GM12878 (cell line): ENCODE results near the gene CCNY. TPM values are rescaled to one million over a fixed set of nuclear protein-coding genes. Genes with fewer than 3 reads are reported as not detected.

Experiments
- ATAC-seq: fragments of 200-7000 bp; cut with Tn5 transposase; 3 replicates; pipeline ENCODE4 v1.9.1; 2020; ENCODE audit warnings: mild to moderate bottlenecking, moderate library complexity
- BruUV-seq: library from RNA; stranded (reverse); fragments of 400-500 nt; replicated peaks from 2 replicates; lab custom pipeline; 2021; lab: Mats Ljungman, UMichigan
- CTCF ChIA-PET: fragments of 300-600 bp; sonication (Branson Sonifier 250); formaldehyde crosslinking; extraction: SDS; loops from one replicate; lab custom pipeline; 2021; ENCODE audit warnings: inconsistent platforms; lab: Yijun Ruan, JAX
- POLR2A ChIA-PET: fragments of 350-600 bp; formaldehyde crosslinking; extraction: SDS; loops from one replicate; lab custom pipeline; 2021; ENCODE audit warnings: inconsistent platforms; lab: Charles Lee
- RAD21 ChIA-PET: fragments of 300-600 bp; sonication (Branson Sonifier 250); formaldehyde crosslinking; loops from one replicate; lab custom pipeline; 2023; ENCODE audit warnings: antibody characterized with exemption; ENCODE audit not compliant: unreplicated experiment; lab: Charles Lee
- SMC1A ChIA-PET: fragments of 300-600 bp; sonication (Branson Sonifier 250); formaldehyde crosslinking; loops from one replicate; lab custom pipeline; 2023; ENCODE audit not compliant: unreplicated experiment, uncharacterized antibody; lab: Charles Lee
- DNase-seq: peaks from one replicate; pipeline ENCODE4 v3.0.0-alpha.2; 2011; ENCODE audit warnings: low read depth, low spot score
- FAIRE-seq: peaks from 3 replicates; lab custom pipeline; 2011; peaks lifted over from hg19 to GRCh38; lab: Jason Lieb, UNC
- H2AFZ ChIP-seq: 2 replicates; pipeline ENCODE4 v1.6.0; 2011; ENCODE audit warnings: low read depth, low read length, control low read depth; ENCODE audit not compliant: control insufficient read depth
- H3K27ac ChIP-seq: 2 replicates; pipeline ENCODE4 v1.5.1; 2011; ENCODE audit warnings: control low read depth; ENCODE audit not compliant: control insufficient read depth, insufficient read depth
- H3K27me3 ChIP-seq, 2 experiments: replicated peaks in 1 of 2; 2 replicates each; pipeline versions ENCODE4 v1.6.0 to v1.6.1; 2011; ENCODE audit warnings: low read length in 1 of 2; ENCODE audit not compliant: control insufficient read depth in 2 of 2, insufficient read depth in 2 of 2
- H3K36me3 ChIP-seq, 2 experiments: 2 replicates each; pipeline ENCODE4 v1.5.1; 2011; ENCODE audit warnings: low read length in 1 of 2; ENCODE audit not compliant: control insufficient read depth in 2 of 2, insufficient read depth in 2 of 2
- H3K4me1 ChIP-seq: 2 replicates; pipeline ENCODE4 v1.6.1; 2011; ENCODE audit warnings: mild to moderate bottlenecking, low read length, moderate library complexity, mixed read lengths; ENCODE audit not compliant: control insufficient read depth, insufficient read depth
- H3K4me2 ChIP-seq: 2 replicates; pipeline ENCODE4 v1.6.0; 2011; ENCODE audit warnings: control low read depth; ENCODE audit not compliant: control insufficient read depth, insufficient read depth
- H3K4me3 ChIP-seq: fragments of 200-600 bp; sonication (generic); 2 replicates; pipeline ENCODE4 v1.5.1; 2016
- H3K79me2 ChIP-seq: 2 replicates; pipeline ENCODE4 v1.6.0; 2011; ENCODE audit warnings: low read length; ENCODE audit not compliant: control insufficient read depth, insufficient read depth
- H3K9ac ChIP-seq: 2 replicates; pipeline ENCODE4 v1.8.0; 2011; ENCODE audit warnings: low read length, control low read depth, mixed read lengths; ENCODE audit not compliant: control insufficient read depth, insufficient read depth
- H3K9me3 ChIP-seq: replicated peaks from 3 replicates; pipeline ENCODE4 v1.5.1; 2011; ENCODE audit warnings: mild to moderate bottlenecking, low read length; ENCODE audit not compliant: control insufficient read depth, insufficient read depth
- H4K20me1 ChIP-seq: 2 replicates; pipeline ENCODE4 v1.6.0; 2011; ENCODE audit not compliant: control insufficient read depth, insufficient read depth
- BRCA1 ChIP-seq: IDR thresholded peaks from 2 replicates; pipeline ENCODE4 v1.6.1; 2011; ENCODE audit warnings: low read depth, low read length, improper control_type of control experiment
- CBX3 ChIP-seq: fragments of 200-600 bp; sonication (generic); IDR thresholded peaks from 2 replicates; pipeline ENCODE4 v1.6.1; 2016; ENCODE audit warnings: low read depth, borderline replicate concordance
- EED ChIP-seq: sonication (generic); IDR thresholded peaks from 2 replicates; pipeline ENCODE4 v1.6.1; 2016; ENCODE audit warnings: antibody characterized with exemption, low read depth
- IKZF1 ChIP-seq: fragments of 450-650 bp; conservative IDR thresholded peaks from 2 replicates; pipeline ENCODE4 v1.6.1; 2017; ENCODE audit warnings: antibody characterized with exemption, mild to moderate bottlenecking
- IKZF2 ChIP-seq, 2 experiments: fragments of 450-650 bp; IDR thresholded peaks; 2 replicates each; pipeline ENCODE4 v1.6.1; 2017; ENCODE audit warnings: mild to moderate bottlenecking in 2 of 2, moderate library complexity in 2 of 2
- RELA ChIP-seq: fragments of 450-650 bp; IDR thresholded peaks from 2 replicates; pipeline ENCODE4 v1.8.0; 2014; ENCODE audit warnings: borderline replicate concordance; ENCODE audit not compliant: partially characterized antibody
- SMC3 ChIP-seq: IDR thresholded peaks from 2 replicates; pipeline ENCODE4 v1.6.1; 2011; ENCODE audit warnings: low read length, improper control_type of control experiment, borderline replicate concordance
- SPI1 ChIP-seq: IDR thresholded peaks from 2 replicates; pipeline ENCODE4 v1.6.1; 2011; ENCODE audit warnings: low read depth, mild to moderate bottlenecking, low read length, moderate library complexity, borderline replicate concordance; ENCODE audit not compliant: insufficient read depth
- ZNF217 ChIP-seq: fragments of 450-650 bp; IDR thresholded peaks from 2 replicates; pipeline ENCODE4 v1.6.1; 2017; ENCODE audit warnings: antibody characterized with exemption, mild to moderate bottlenecking
- ZNF622 ChIP-seq: fragments of 450-650 bp; IDR thresholded peaks from 2 replicates; pipeline ENCODE4 v1.6.1; 2017; ENCODE audit warnings: mild to moderate bottlenecking, inconsistent platforms
- ZZZ3 ChIP-seq: IDR thresholded peaks from 2 replicates; pipeline ENCODE4 v1.6.1; 2011; ENCODE audit warnings: low read depth; ENCODE audit not compliant: control insufficient read depth, insufficient read length
- WGBS: methylation state at CpG from one replicate; pipeline ENCODE4 v1.1.6; 2016; ENCODE audit warnings: low lambda C conversion rate; ENCODE audit not compliant: insufficient replicate concordance, insufficient coverage; ENCODE audit errors: missing lambda C conversion rate; 5-methylcytosine and 5-hydroxymethylcytosine counted together
- in situ Hi-C: fragments of 300-500 bp; cut with MboI; formaldehyde crosslinking; loops from 9 replicates; pipeline ENCODE4 v1.14.3; 2018; ENCODE audit warnings: mixed read lengths
- intact Hi-C: fragments of 100-400 bp; cut with micrococcal nuclease; formaldehyde crosslinking; loops from one replicate; pipeline ENCODE4 v1.14.2; 2022; ENCODE audit not compliant: unreplicated experiment
- polyA plus RNA-seq, 11 experiments: library from polyadenylated mRNA; depleted of rRNA in 4 of 11; unstranded in 6 of 11; stranded (reverse) in 5 of 11; fragments of >200 nt; fragmentation: Nextera tagmentation in 4 of 11; fragmentation: Illumina TruSeq in 1 of 11; extraction: Ambion mirVana in 4 of 11; extraction: Trizol in 1 of 11; gene quantifications; 1 replicate in 1 of 11; 2 replicates in 10 of 11; pipeline versions ENCODE4 v1.2.1 to v1.2.3, GENCODE V29; 2011 to 2016; ENCODE audit warnings: inconsistent platforms in 2 of 11, missing spikeins in 2 of 11, low read depth in 1 of 11
- total RNA-seq, 4 experiments: library from RNA; depleted of rRNA in 3 of 4; stranded (reverse); fragments of >200 nt in 3 of 4; fragmentation: Illumina TruSeq in 1 of 4; extraction: Trizol in 1 of 4; gene quantifications; 2 replicates each; pipeline versions ENCODE4 v1.2.1 to v1.2.3, GENCODE V29; 2013 to 2021
- TF ChIP-seq, protein P1 (sequence below): fragments of 450-650 bp; IDR thresholded peaks from 2 replicates; pipeline ENCODE4 v1.6.1; 2017; ENCODE audit warnings: mild to moderate bottlenecking, moderate library complexity
- TF ChIP-seq, protein P2 (sequence below), 3 experiments: IDR thresholded peaks in 2 of 3; conservative IDR thresholded peaks in 1 of 3; 2 replicates each; pipeline ENCODE4 v1.5.1; 2011; ENCODE audit warnings: low read depth in 3 of 3, low read length in 3 of 3, mild to moderate bottlenecking in 3 of 3, control low read depth in 2 of 3, moderate library complexity in 2 of 3, inconsistent platforms in 1 of 3, mixed read lengths in 1 of 3; ENCODE audit not compliant: control insufficient read depth in 2 of 3, insufficient read depth in 1 of 3; ENCODE audit errors: extremely low read depth in 1 of 3
- TF ChIP-seq, protein P3 (sequence below): fragments of 450-650 bp; formaldehyde crosslinking; IDR thresholded peaks from 2 replicates; pipeline ENCODE4 v1.4.0; 2022; ENCODE audit warnings: mild to moderate bottlenecking, moderate library complexity
- TF ChIP-seq, protein P4 (sequence below): IDR thresholded peaks from 2 replicates; pipeline ENCODE4 v1.6.1; 2012; ENCODE audit warnings: low read depth, low read length, improper control_type of control experiment

The CCNY gene
- total and polyA plus RNA-seq, 10 of the 15 experiments (the other 5 are each of a cell fraction or from before 2014, with no cell fraction given), result 3.6 to 50.0 (median 26.1) TPM

DNA sequence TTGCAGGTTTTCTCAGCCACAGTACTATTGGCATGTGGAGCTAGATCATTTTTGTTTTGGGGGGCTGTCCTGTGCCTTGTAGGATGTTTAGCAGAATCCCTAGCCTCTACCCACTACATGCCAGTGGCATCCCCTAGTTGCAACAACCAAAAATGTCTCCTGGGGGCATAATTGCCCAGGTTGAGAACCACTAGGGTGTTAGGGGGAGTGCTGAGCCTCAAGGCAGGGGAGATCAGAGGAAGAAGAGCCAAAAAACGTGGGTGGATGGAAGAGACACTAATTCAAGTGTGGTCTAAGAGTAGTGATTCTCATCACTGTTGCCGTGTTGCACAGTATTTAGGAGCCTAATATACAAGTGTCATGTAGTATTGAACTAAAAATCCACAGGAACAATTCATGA is 31.7 kb upstream of the CCNY start:
- Histone ChIP-seq H4K20me1 (no peaks in the 10 kb centered on the region), H3K4me2 (no peak overlapping the region), H3K4me1 (no peaks in the 10 kb centered on the region), H3K27me3 (no peaks in the 10 kb centered on the region), H2AFZ (no peak overlapping the region), H3K36me3 (no peaks in the 10 kb centered on the region), H3K9ac (no peak overlapping the region), H3K9me3 (no peaks in the 10 kb centered on the region), H3K27ac (no peak overlapping the region), H3K79me2 (no peaks in the 10 kb centered on the region), H3K4me3 (no peak overlapping the region)
- ChIA-PET POLR2A (no interaction called here), RAD21 (no interaction called here), CTCF (interaction anchor here (1.4 kb wide), 1 partner anchor 258 kb away, joined by 3 read pairs; no protein-coding TSS in a partner anchor), SMC1A (no interaction called here)
- intact Hi-C loops, result no loop called here
- 19% methylated on average over 2 of the region's 2 CpGs for WGBS
- BruUV-seq, result no TSS peak
- no peak for FAIRE-seq
- DNase-seq, result no peak
- ATAC-seq, result no peak
- in situ Hi-C loops, result no loop called here
- no peak for TF ChIP-seq IKZF1
- 0 out of 2 replicates have a peak, but pooled peaks have one; percentile 9 for TF ChIP-seq SMC3
- TF ChIP-seq RELA, result no peak
- TF ChIP-seq ZZZ3, result no peak
- TF ChIP-seq CBX3, result no peak
- TF ChIP-seq BRCA1, result no peak
- no peak for TF ChIP-seq ZNF217
- TF ChIP-seq, protein P1, sequence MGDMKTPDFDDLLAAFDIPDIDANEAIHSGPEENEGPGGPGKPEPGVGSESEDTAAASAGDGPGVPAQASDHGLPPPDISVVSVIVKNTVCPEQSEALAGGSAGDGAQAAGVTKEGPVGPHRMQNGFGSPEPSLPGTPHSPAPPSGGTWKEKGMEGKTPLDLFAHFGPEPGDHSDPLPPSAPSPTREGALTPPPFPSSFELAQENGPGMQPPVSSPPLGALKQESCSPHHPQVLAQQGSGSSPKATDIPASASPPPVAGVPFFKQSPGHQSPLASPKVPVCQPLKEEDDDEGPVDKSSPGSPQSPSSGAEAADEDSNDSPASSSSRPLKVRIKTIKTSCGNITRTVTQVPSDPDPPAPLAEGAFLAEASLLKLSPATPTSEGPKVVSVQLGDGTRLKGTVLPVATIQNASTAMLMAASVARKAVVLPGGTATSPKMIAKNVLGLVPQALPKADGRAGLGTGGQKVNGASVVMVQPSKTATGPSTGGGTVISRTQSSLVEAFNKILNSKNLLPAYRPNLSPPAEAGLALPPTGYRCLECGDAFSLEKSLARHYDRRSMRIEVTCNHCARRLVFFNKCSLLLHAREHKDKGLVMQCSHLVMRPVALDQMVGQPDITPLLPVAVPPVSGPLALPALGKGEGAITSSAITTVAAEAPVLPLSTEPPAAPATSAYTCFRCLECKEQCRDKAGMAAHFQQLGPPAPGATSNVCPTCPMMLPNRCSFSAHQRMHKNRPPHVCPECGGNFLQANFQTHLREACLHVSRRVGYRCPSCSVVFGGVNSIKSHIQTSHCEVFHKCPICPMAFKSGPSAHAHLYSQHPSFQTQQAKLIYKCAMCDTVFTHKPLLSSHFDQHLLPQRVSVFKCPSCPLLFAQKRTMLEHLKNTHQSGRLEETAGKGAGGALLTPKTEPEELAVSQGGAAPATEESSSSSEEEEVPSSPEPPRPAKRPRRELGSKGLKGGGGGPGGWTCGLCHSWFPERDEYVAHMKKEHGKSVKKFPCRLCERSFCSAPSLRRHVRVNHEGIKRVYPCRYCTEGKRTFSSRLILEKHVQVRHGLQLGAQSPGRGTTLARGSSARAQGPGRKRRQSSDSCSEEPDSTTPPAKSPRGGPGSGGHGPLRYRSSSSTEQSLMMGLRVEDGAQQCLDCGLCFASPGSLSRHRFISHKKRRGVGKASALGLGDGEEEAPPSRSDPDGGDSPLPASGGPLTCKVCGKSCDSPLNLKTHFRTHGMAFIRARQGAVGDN, result no peak
- no peak for TF ChIP-seq SPI1
- TF ChIP-seq IKZF2 (IDR thresholded peaks at IDR 0.05), result no peak
- no peak for TF ChIP-seq EED
- no peak for TF ChIP-seq ZNF622
- TF ChIP-seq, protein P2, sequence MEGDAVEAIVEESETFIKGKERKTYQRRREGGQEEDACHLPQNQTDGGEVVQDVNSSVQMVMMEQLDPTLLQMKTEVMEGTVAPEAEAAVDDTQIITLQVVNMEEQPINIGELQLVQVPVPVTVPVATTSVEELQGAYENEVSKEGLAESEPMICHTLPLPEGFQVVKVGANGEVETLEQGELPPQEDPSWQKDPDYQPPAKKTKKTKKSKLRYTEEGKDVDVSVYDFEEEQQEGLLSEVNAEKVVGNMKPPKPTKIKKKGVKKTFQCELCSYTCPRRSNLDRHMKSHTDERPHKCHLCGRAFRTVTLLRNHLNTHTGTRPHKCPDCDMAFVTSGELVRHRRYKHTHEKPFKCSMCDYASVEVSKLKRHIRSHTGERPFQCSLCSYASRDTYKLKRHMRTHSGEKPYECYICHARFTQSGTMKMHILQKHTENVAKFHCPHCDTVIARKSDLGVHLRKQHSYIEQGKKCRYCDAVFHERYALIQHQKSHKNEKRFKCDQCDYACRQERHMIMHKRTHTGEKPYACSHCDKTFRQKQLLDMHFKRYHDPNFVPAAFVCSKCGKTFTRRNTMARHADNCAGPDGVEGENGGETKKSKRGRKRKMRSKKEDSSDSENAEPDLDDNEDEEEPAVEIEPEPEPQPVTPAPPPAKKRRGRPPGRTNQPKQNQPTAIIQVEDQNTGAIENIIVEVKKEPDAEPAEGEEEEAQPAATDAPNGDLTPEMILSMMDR (IDR thresholded peaks at IDR 0.05 in 2 of 3, conservative IDR thresholded peaks at IDR 0.05 in 1 of 3; ENCODE audit: control insufficient read depth in 2 of 3, extremely low read depth in 1 of 3, insufficient read depth in 1 of 3, low read depth in 3 of 3, low read length in 3 of 3), result peak in 1 of 3 experiments; percentile 17; a peak in 2 of 6 replicates
- TF ChIP-seq, protein P3, sequence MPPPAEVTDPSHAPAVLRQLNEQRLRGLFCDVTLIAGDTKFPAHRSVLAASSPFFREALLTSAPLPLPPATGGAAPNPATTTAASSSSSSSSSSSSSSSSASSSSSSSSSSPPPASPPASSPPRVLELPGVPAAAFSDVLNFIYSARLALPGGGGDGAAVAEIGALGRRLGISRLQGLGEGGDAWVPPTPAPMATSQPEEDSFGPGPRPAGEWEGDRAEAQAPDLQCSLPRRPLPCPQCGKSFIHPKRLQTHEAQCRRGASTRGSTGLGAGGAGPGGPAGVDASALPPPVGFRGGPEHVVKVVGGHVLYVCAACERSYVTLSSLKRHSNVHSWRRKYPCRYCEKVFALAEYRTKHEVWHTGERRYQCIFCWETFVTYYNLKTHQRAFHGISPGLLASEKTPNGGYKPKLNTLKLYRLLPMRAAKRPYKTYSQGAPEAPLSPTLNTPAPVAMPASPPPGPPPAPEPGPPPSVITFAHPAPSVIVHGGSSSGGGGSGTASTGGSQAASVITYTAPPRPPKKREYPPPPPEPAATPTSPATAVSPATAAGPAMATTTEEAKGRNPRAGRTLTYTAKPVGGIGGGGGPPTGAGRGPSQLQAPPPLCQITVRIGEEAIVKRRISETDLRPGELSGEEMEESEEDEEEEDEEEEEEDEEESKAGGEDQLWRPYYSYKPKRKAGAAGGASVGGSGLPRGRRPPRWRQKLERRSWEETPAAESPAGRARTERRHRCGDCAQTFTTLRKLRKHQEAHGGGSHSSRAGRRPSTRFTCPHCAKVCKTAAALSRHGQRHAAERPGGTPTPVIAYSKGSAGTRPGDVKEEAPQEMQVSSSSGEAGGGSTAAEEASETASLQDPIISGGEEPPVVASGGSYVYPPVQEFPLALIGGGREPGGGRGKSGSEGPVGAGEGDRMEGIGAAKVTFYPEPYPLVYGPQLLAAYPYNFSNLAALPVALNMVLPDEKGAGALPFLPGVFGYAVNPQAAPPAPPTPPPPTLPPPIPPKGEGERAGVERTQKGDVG (CRISPR knock-in tag), result no peak
- TF ChIP-seq, protein P4, sequence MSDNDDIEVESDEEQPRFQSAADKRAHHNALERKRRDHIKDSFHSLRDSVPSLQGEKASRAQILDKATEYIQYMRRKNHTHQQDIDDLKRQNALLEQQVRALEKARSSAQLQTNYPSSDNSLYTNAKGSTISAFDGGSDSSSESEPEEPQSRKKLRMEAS, result no peak
